ENCODE results near the gene ZNF672. TPM values are rescaled to one million over a fixed set of nuclear protein-coding genes. Genes with fewer than 3 reads are reported as not detected.

Gene ZNF672
- total and polyA plus RNA-seq, 2 of the 13 experiments (the other 11 are each of a cell fraction or from before 2014, with no cell fraction given) = 17.2 to 22.9 TPM

- TF ChIP-seq DMTF1 (CRISPR knock-in tag; IDR thresholded peaks at IDR 0.05) (no peak), TBP (CRISPR knock-in tag; IDR thresholded peaks at IDR 0.05) (no peak), SOX5 (CRISPR knock-in tag; IDR thresholded peaks at IDR 0.05; ENCODE audit: borderline replicate concordance) (0 out of 2 replicates have a peak, but pooled peaks have one; percentile 22), SPEN (CRISPR knock-in tag; IDR thresholded peaks at IDR 0.05; ENCODE audit: low read depth) (no peak), ZNF773 (CRISPR knock-in tag; IDR thresholded peaks at IDR 0.05; ENCODE audit: borderline replicate concordance) (no peak), ZBTB34 (CRISPR knock-in tag; IDR thresholded peaks at IDR 0.05) (0 out of 2 replicates have a peak, but pooled peaks have one; percentile 7), ZNF264 (CRISPR knock-in tag; IDR thresholded peaks at IDR 0.05) (peak; percentile 71; the same call in 1 of the 2 replicates), IKZF5 (CRISPR knock-in tag; IDR thresholded peaks at IDR 0.05) (0 out of 2 replicates have a peak, but pooled peaks have one; percentile 7), RBFOX2 (IDR thresholded peaks at IDR 0.05; ENCODE audit: low read depth, low read length) (no peak), SP1 (IDR thresholded peaks at IDR 0.05) (no peak), SP1 (CRISPR knock-in tag; IDR thresholded peaks at IDR 0.05) (no peak), HMGXB4 (CRISPR knock-in tag; IDR thresholded peaks at IDR 0.05; ENCODE audit: borderline replicate concordance in 1 of 2, low read depth in 1 of 2) (peak; percentile 37 to 70; a peak in 3 of 4 replicates), TEAD2 (CRISPR knock-in tag; IDR thresholded peaks at IDR 0.05) (no peak), TCF12 (IDR thresholded peaks at IDR 0.05) (no peak), TCF12 (CRISPR knock-in tag; IDR thresholded peaks at IDR 0.05) (no peak), ZNF724P (CRISPR knock-in tag; IDR thresholded peaks at IDR 0.05; ENCODE audit: borderline replicate concordance) (no peak), ZSCAN12 (CRISPR knock-in tag; IDR thresholded peaks at IDR 0.05) (no peak), ZNF24 (IDR thresholded peaks at IDR 0.05) (peak; percentile 97), NR1H2 (CRISPR knock-in tag; IDR thresholded peaks at IDR 0.05; ENCODE audit: borderline replicate concordance, low read depth) (no peak), TRAFD1 (CRISPR knock-in tag; IDR thresholded peaks at IDR 0.05; ENCODE audit: borderline replicate concordance) (no peak; the same call in 1 of the 2 replicates)
These were observed 36.0 kb downstream of the ZNF672 start (continued) for GRCh38 chr1:248873993-248874533.

All from HepG2 (cell line).